ENCODE measurements around the gene DMRT1.

DMRT1 gene

GRCh38 chr9:875119-875962 lies 33.8 kb downstream of the DMRT1 start:
- ATAC-seq: no peak
- TF ChIP-seq GLIS3 (CRISPR knock-in tag; IDR thresholded peaks at IDR 0.05): no peak
- no peak for TF ChIP-seq ZNF70 (CRISPR knock-in tag; IDR thresholded peaks at IDR 0.05)

- TF ChIP-seq TCF4 (CRISPR knock-in tag; IDR thresholded peaks at IDR 0.05; ENCODE audit: borderline replicate concordance) (no peak), ESRRG (CRISPR knock-in tag; IDR thresholded peaks at IDR 0.05) (no peak), PATZ1 (CRISPR knock-in tag; IDR thresholded peaks at IDR 0.05; ENCODE audit: borderline replicate concordance) (no peak), CREB5 (CRISPR knock-in tag; IDR thresholded peaks at IDR 0.05; ENCODE audit: low read depth) (no peak), TSHZ2 (CRISPR knock-in tag; IDR thresholded peaks at IDR 0.05) (no peak), ISL1 (CRISPR knock-in tag; IDR thresholded peaks at IDR 0.05) (no peak), ZC3H10 (CRISPR knock-in tag; IDR thresholded peaks at IDR 0.05) (no peak), PPARA (CRISPR knock-in tag; IDR thresholded peaks at IDR 0.05; ENCODE audit: borderline replicate concordance) (no peak), ZNF565 (CRISPR knock-in tag; conservative IDR thresholded peaks at IDR 0.05; ENCODE audit: low read depth) (no peak), GLIS3 (CRISPR knock-in tag; IDR thresholded peaks at IDR 0.05) (no peak), ZNF8 (CRISPR knock-in tag; IDR thresholded peaks at IDR 0.05) (no peak), BACH2 (CRISPR knock-in tag; IDR thresholded peaks at IDR 0.05; ENCODE audit: borderline replicate concordance) (no peak)
- no peak for ATAC-seq
Measured at GRCh38 chr9:876425-876824, 34.9 kb downstream of the DMRT1 start.

GRCh38 chr9:878239-878638 lies 36.7 kb downstream of the DMRT1 start:
- TF ChIP-seq ARNTL (CRISPR knock-in tag; IDR thresholded peaks at IDR 0.05; ENCODE audit: borderline replicate concordance, low read depth): no peak
- no peak for TF ChIP-seq ZNF8 (CRISPR knock-in tag; IDR thresholded peaks at IDR 0.05)
- TF ChIP-seq ISL1 (CRISPR knock-in tag; IDR thresholded peaks at IDR 0.05): no peak
- TF ChIP-seq TOX (CRISPR knock-in tag; IDR thresholded peaks at IDR 0.05; ENCODE audit: borderline replicate concordance): no peak
- TF ChIP-seq CREB5 (CRISPR knock-in tag; IDR thresholded peaks at IDR 0.05; ENCODE audit: low read depth): no peak
- TF ChIP-seq PPARA (CRISPR knock-in tag; IDR thresholded peaks at IDR 0.05; ENCODE audit: borderline replicate concordance): no peak
- no peak for TF ChIP-seq ZFP3 (CRISPR knock-in tag; IDR thresholded peaks at IDR 0.05)
- no peak for TF ChIP-seq RARB (CRISPR knock-in tag; IDR thresholded peaks at IDR 0.05)
- no peak for TF ChIP-seq TCF4 (CRISPR knock-in tag; IDR thresholded peaks at IDR 0.05; ENCODE audit: borderline replicate concordance)
- no peak for TF ChIP-seq CSRNP3 (CRISPR knock-in tag; IDR thresholded peaks at IDR 0.05)
- TF ChIP-seq SNAI2 (CRISPR knock-in tag; IDR thresholded peaks at IDR 0.05): no peak
- no peak for TF ChIP-seq ZC3H10 (CRISPR knock-in tag; IDR thresholded peaks at IDR 0.05)
- no peak for TF ChIP-seq BACH2 (CRISPR knock-in tag; IDR thresholded peaks at IDR 0.05; ENCODE audit: borderline replicate concordance)
- no peak for TF ChIP-seq PATZ1 (CRISPR knock-in tag; IDR thresholded peaks at IDR 0.05; ENCODE audit: borderline replicate concordance)
- ATAC-seq: no peak
